Bronchial epithelial cell (primary cell): ENCODE results near the gene ZBTB8B. TPM values are rescaled to one million over a fixed set of nuclear protein-coding genes. Genes with fewer than 3 reads are reported as not detected.

Experiments used
- DNase-seq: peaks from one replicate; pipeline ENCODE4 v3.0.0-alpha.2; 2010; ENCODE audit warnings: low read depth
- FAIRE-seq: peaks from 2 replicates; lab custom pipeline; 2011; peaks lifted over from hg19 to GRCh38; lab: Jason Lieb, UNC
- H3K27me3 ChIP-seq: 2 replicates; pipeline ENCODE4 v1.5.1; 2011; ENCODE audit warnings: low read length; ENCODE audit not compliant: control insufficient read depth, insufficient read depth
- H3K36me3 ChIP-seq: 2 replicates; pipeline ENCODE4 v1.5.1; 2011; ENCODE audit warnings: low read length; ENCODE audit not compliant: control insufficient read depth, insufficient read depth
- H3K4me3 ChIP-seq: 2 replicates; pipeline ENCODE4 v1.5.1; 2011; ENCODE audit warnings: mild to moderate bottlenecking, low read depth, low read length, control low read depth
- CTCF ChIP-seq: IDR thresholded peaks from 2 replicates; pipeline ENCODE4 v1.5.1; 2011; ENCODE audit warnings: mild to moderate bottlenecking, moderate library complexity, low read length, control low read depth, inconsistent platforms; ENCODE audit not compliant: insufficient read depth, severe bottlenecking
- total RNA-seq: library from RNA; depleted of rRNA; stranded (reverse); fragments of >200 nt; gene quantifications from 2 replicates; pipeline ENCODE4 v1.2.1, GENCODE V29; 2014

Gene ZBTB8B
- total RNA-seq, 1 donor from 2014 or later: not detected

GRCh38 chr1:32508761-32509160 is 43.9 kb downstream of the ZBTB8B start:
- Histone ChIP-seq H3K36me3 (no peaks in the 10 kb centered on the region), H3K4me3 (no peak overlapping the region), H3K27me3 (no peaks in the 10 kb centered on the region)
- TF ChIP-seq CTCF: no peak
- DNase-seq (no peak), FAIRE-seq (no peak)

DNA sequence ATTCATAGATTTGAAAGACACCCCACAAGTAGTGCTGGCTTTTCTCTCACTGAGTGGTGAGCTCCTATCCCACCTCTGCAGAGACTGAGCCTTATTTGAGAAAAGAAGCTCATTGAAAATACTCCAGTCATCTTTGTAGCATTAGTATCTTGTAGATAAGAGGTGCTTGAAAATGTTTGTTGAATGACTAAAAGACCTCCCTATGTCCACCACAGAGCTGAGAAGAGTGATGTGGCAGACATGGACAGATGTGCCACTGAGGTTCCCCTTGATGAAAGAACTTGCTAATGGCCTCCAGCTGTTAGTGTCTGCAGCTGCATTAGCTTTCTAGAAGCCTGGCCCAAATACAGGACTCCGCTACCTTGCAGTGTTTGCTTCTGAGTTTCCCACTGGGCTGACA is 45.1 kb downstream of the ZBTB8B start:
- Histone ChIP-seq H3K27me3 (no peaks in the 10 kb centered on the region), H3K4me3 (no peak overlapping the region), H3K36me3 (no peaks in the 10 kb centered on the region)
- no peak for DNase-seq
- FAIRE-seq: no peak
- no peak for TF ChIP-seq CTCF

Other genes starting within 250 kb of the ZBTB8B start
- 9.0 and 18.3 TPM in 2 replicates for gene TMEM234, start 242.7 kb upstream of the ZBTB8B start, total RNA-seq
- gene EIF3I, start 242.7 kb upstream of the ZBTB8B start, total RNA-seq: 455 and 626 TPM in 2 replicates
- 0.13 and 0.26 TPM in 2 replicates for gene FAM167B, start 217.8 kb upstream of the ZBTB8B start, total RNA-seq
- gene LCK, start 213.8 kb upstream of the ZBTB8B start, total RNA-seq: 0.26 TPM in 1 of 2 replicates, not detected in the other
- 83.7 and 95.8 TPM in 2 replicates for gene HDAC1, start 173.0 kb upstream of the ZBTB8B start, total RNA-seq
- 3.2 and 4.2 TPM in 2 replicates for gene MARCKSL1, start 128.8 kb upstream of the ZBTB8B start, total RNA-seq
- 0.26 and 0.64 TPM in 2 replicates for gene FAM229A, start 102.6 kb upstream of the ZBTB8B start, total RNA-seq
- 0.26 and 0.64 TPM in 2 replicates for gene TSSK3, start 102.5 kb upstream of the ZBTB8B start, total RNA-seq
- gene BSDC1, start 70.6 kb upstream of the ZBTB8B start, total RNA-seq: 35.5 and 45.6 TPM in 2 replicates
- 6.8 and 9.5 TPM in 2 replicates for gene ZBTB8A, start 74.4 kb downstream of the ZBTB8B start, total RNA-seq
- gene ZBTB8OS, start 185.5 kb downstream of the ZBTB8B start, total RNA-seq: 36.6 and 74.9 TPM in 2 replicates
- gene RBBP4, start 186.1 kb downstream of the ZBTB8B start, total RNA-seq: 71.3 and 93.7 TPM in 2 replicates
- 3.4 and 7.6 TPM in 2 replicates for gene SYNC, start 237.7 kb downstream of the ZBTB8B start, total RNA-seq